DND-41 (cell line): ENCODE data around the gene SLCO4A1.

Source experiments
- EZH2 ChIP-seq: IDR thresholded peaks from 3 replicates; pipeline ENCODE4 v1.6.1; 2012; ENCODE audit warnings: borderline replicate concordance, low read depth, mild to moderate bottlenecking, moderate library complexity, low read length, inconsistent platforms; ENCODE audit not compliant: severe bottlenecking
- TF ChIP-seq, protein P1 (sequence below): IDR thresholded peaks from 2 replicates; pipeline ENCODE4 v1.5.1; 2012; ENCODE audit warnings: borderline replicate concordance, low read length, moderate library complexity, mild to moderate bottlenecking; ENCODE audit not compliant: poor library complexity, severe bottlenecking; ENCODE audit errors: extremely low read depth

DNA sequence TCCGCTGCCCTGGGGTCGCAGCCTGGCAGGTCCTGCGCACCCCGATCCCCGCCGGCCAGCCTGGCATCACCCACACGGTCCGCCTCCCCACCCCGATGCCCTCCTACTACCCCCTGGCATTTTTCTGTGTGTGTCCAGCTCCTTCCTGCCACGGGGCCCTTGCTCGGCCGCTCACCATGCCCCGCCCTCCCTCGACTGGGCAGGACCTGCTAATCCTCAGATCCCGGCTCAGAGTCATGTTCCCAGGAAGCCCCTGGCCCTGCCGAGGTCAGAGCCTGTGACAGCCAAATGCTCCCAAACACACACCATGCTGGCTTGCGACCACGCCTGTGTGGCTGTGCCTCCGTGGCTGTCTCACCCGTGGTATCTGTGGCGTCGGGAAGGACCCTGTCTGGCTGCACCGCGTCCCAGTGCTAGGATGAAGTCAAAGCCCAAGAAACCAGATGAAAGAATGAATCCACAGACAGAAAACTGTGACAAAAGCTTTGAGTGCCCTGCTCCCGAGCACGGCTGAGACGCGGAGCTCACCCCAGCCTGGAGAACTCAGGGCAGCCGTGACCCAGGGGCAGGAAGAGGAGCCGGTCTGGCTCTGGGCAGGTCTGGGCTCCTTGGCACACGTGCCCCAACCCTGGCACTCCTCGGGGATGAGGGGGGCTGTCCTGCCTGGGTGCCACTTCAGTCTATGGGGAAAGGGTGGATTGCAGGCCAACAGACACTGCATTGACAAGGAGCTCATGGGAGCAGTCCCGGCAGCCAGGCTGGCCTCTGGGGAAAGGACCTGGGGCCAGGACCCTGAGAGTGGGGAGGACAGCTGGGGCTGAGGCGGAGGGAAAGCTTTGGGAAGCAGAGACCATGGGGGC lies 20.8 kb upstream of the SLCO4A1 start:
- TF ChIP-seq, protein P1, sequence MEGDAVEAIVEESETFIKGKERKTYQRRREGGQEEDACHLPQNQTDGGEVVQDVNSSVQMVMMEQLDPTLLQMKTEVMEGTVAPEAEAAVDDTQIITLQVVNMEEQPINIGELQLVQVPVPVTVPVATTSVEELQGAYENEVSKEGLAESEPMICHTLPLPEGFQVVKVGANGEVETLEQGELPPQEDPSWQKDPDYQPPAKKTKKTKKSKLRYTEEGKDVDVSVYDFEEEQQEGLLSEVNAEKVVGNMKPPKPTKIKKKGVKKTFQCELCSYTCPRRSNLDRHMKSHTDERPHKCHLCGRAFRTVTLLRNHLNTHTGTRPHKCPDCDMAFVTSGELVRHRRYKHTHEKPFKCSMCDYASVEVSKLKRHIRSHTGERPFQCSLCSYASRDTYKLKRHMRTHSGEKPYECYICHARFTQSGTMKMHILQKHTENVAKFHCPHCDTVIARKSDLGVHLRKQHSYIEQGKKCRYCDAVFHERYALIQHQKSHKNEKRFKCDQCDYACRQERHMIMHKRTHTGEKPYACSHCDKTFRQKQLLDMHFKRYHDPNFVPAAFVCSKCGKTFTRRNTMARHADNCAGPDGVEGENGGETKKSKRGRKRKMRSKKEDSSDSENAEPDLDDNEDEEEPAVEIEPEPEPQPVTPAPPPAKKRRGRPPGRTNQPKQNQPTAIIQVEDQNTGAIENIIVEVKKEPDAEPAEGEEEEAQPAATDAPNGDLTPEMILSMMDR = no peak
- TF ChIP-seq EZH2 = no peak
